Measurements from ENCODE around the gene SF3B1. TPM values are rescaled to one million over a fixed set of nuclear protein-coding genes. Genes with fewer than 3 reads are reported as not detected.
"Not testable (repeated sequence)": the region's sequence is repeated elsewhere in the genome, so short reads cannot be mapped to it uniquely, and the experiment has no call there.

The SF3B1 gene
- total RNA-seq, 1 experiment from 2014 or later, result 156 TPM

DNA sequence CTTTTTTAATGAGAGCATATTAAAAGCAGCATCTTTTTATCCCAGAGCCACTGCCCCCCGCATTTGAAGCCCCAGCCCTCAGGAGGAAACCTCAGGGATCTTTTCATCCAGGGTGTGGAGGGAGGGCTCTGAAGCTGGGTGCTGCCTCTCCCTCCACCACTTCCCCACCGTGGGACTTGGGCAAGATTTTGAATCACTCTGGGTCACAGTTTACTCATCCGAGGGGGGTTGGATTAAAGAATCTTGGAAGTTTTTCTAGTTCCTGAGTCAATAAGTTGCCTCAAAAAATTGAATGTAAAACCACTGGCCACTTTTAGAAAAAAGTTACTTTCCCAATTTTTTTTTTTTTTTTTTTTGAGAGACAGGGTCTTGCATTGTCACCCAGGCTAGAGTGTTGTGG is 62.2 kb downstream of the SF3B1 start:
- Histone ChIP-seq H3F3A (ENCODE audit: insufficient read depth, low read depth) (no peaks in the 10 kb centered on the region), H3K36me3 (ENCODE audit: low read depth) (no peaks in the 10 kb centered on the region), H3K4me1 (replicated peaks; ENCODE audit: insufficient read depth) (0 out of 2 replicates have a peak, but pooled peaks cover 5% of the 10 kb centered on the region), H3K79me2 (ENCODE audit: low read depth) (no peaks in the 10 kb centered on the region), H2AFZ (no peak overlapping the region), H4K20me1 (ENCODE audit: insufficient read depth) (no peaks in the 10 kb centered on the region), H3K9me2 (ENCODE audit: insufficient read depth) (no peaks in the 10 kb centered on the region), H3K27ac (no peak overlapping the region), H3K27me3 (ENCODE audit: insufficient read depth, low read depth) (no peaks in the 10 kb centered on the region), H3K9me3 (ENCODE audit: insufficient read depth, low read depth) (no peaks in the 10 kb centered on the region), H3K4me2 (no peak overlapping the region), H3K4me3 (no peak overlapping the region)
- intact Hi-C loops (cut with micrococcal nuclease; ENCODE audit: unreplicated experiment), result loop anchor here (10.0 kb wide), 1 partner anchor 58 kb away; the partner anchor contains the start of gene ANKRD44
- POLR2A ChIA-PET (ENCODE audit: unreplicated experiment), result no interaction called here
- TF ChIP-seq, protein P1, sequence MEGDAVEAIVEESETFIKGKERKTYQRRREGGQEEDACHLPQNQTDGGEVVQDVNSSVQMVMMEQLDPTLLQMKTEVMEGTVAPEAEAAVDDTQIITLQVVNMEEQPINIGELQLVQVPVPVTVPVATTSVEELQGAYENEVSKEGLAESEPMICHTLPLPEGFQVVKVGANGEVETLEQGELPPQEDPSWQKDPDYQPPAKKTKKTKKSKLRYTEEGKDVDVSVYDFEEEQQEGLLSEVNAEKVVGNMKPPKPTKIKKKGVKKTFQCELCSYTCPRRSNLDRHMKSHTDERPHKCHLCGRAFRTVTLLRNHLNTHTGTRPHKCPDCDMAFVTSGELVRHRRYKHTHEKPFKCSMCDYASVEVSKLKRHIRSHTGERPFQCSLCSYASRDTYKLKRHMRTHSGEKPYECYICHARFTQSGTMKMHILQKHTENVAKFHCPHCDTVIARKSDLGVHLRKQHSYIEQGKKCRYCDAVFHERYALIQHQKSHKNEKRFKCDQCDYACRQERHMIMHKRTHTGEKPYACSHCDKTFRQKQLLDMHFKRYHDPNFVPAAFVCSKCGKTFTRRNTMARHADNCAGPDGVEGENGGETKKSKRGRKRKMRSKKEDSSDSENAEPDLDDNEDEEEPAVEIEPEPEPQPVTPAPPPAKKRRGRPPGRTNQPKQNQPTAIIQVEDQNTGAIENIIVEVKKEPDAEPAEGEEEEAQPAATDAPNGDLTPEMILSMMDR (conservative IDR thresholded peaks at IDR 0.05), result no peak
- TF ChIP-seq EZH2 (IDR thresholded peaks at IDR 0.05; ENCODE audit: low read depth), result no peak
- no TSS peak for BruUV-seq (replicated peaks)
- CTCF ChIA-PET, result no interaction called here
- DNase-seq, result no peak

DNA sequence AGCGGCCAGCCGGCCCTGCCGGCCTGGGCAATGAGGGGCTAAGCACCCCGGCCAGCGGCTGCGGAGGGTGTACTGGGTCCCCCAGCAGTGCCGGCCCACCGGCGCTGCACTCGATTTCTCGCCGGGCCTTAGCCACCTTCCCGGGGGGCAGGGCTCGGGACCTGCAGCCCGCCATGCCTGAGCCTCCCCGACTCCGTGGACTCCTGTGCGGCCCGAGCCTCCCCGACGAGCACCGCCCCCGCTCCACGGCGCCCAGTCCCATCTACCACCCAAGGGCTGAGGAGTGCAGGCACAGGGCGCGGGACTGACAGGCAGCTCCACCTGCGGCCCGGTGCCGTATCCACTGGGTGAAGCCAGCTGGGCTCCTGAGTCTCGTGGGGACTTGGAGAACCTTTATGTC is 64.2 kb downstream of the SF3B1 start:
- H3K4me2 ChIP-seq; BruUV-seq (replicated peaks); H4K20me1 ChIP-seq (ENCODE audit: insufficient read depth); H3K79me2 ChIP-seq (ENCODE audit: low read depth); DNase-seq; H3K27ac ChIP-seq; H3K9me2 ChIP-seq (ENCODE audit: insufficient read depth); POLR2A ChIA-PET (ENCODE audit: unreplicated experiment); H2AFZ ChIP-seq; H3F3A ChIP-seq (ENCODE audit: insufficient read depth, low read depth); H3K27me3 ChIP-seq (ENCODE audit: insufficient read depth, low read depth); H3K36me3 ChIP-seq (ENCODE audit: low read depth); H3K9me3 ChIP-seq (ENCODE audit: insufficient read depth, low read depth); CTCF ChIA-PET; H3K4me3 ChIP-seq; H3K4me1 ChIP-seq (replicated peaks; ENCODE audit: insufficient read depth): not testable (repeated sequence)
- intact Hi-C loops (cut with micrococcal nuclease; ENCODE audit: unreplicated experiment), result loop anchor here (10.0 kb wide), 1 partner anchor 56 kb away; the partner anchor contains the start of gene ANKRD44

DNA sequence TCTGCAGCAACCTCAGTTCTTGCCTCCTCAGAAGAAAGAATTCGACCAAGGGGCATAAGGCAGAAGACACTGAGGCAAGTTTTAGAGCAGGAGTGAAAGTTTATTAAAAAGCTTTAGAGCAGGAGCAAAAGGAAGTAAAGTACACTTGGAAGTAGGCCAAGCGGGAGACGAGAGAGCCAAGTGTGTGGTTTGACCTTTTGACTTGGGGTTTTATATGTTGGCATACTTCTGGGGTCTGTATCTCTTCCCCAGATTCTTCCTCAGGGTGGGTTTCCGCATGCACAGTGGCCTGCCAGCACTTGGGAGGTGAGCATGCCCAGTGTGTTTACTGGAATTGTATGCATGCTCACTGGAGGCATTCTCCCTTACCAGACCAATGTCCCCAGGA is 64.9 kb downstream of the SF3B1 start:
- BruUV-seq (replicated peaks), result no TSS peak
- no peak overlapping the region for H3K4me3 ChIP-seq
- H3K36me3 ChIP-seq (ENCODE audit: low read depth), result no peaks in the 10 kb centered on the region
- no peak overlapping the region for H3K4me2 ChIP-seq
- no peaks in the 10 kb centered on the region for H3K9me3 ChIP-seq (ENCODE audit: insufficient read depth, low read depth)
- no peak overlapping the region for H2AFZ ChIP-seq
- ChIA-PET POLR2A (ENCODE audit: unreplicated experiment) (no interaction called here), CTCF (no interaction called here)
- H3F3A ChIP-seq (ENCODE audit: insufficient read depth, low read depth), result no peaks in the 10 kb centered on the region
- 0 out of 2 replicates have a peak, but pooled peaks cover 5% of the 10 kb centered on the region for H3K4me1 ChIP-seq (replicated peaks; ENCODE audit: insufficient read depth)
- no peaks in the 10 kb centered on the region for H4K20me1 ChIP-seq (ENCODE audit: insufficient read depth)
- no peaks in the 10 kb centered on the region for H3K27me3 ChIP-seq (ENCODE audit: insufficient read depth, low read depth)
- intact Hi-C loops (cut with micrococcal nuclease; ENCODE audit: unreplicated experiment), result loop anchor here (10.0 kb wide), 1 partner anchor 55 kb away; the partner anchor contains the start of gene ANKRD44
- no peaks in the 10 kb centered on the region for H3K79me2 ChIP-seq (ENCODE audit: low read depth)
- TF ChIP-seq, protein P1 (conservative IDR thresholded peaks at IDR 0.05), result no peak
- TF ChIP-seq EZH2 (IDR thresholded peaks at IDR 0.05; ENCODE audit: low read depth), result no peak
- H3K27ac ChIP-seq, result no peak overlapping the region
- peak in 1 of 2 experiments; percentile 9 for DNase-seq
- no peaks in the 10 kb centered on the region for H3K9me2 ChIP-seq (ENCODE audit: insufficient read depth)
